Measurements from ENCODE around the gene CDH4. TPM values are rescaled to one million over a fixed set of nuclear protein-coding genes. Genes with fewer than 3 reads are reported as not detected.
A peak's percentile ranks its signal among the peaks of the same experiment; 100 is the strongest.

Gene CDH4
- total RNA-seq, 3 donors from 2014 or later (not counting 1 experiment from before 2014, with no cell fraction given): 0.18 TPM; not detected in 2

DNA sequence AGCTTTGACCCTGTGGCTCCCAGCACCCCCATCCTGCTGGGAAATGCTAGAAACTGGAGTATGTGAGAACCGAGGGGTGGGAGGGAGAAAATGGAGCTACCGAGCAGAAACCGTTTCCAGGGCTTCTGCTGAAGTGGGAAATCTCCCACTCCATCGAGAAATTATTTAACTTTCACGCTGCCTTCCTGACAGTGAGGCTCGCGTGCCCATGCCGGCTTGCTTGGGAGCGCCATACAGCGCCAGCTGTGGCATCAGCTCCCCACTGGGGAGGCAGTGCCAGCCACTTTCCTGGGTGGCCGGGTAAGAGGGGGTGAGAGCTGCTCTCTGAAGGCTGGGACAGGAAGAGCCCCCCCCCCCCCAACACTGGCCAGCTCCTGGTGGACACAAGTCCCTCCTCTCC lies 544.7 kb downstream of the CDH4 start:
- H3K27me3 Mint-ChIP-seq (ENCODE audit: low read depth in 2 of 2): peaks cover 0 to 3% of the 10 kb centered on the region in 2 donors
- H3K9me3 Mint-ChIP-seq: peaks cover 0 to 3% of the 10 kb centered on the region in 2 donors
- Histone ChIP-seq H3K27ac (ENCODE audit: low read length) (no peak overlapping the region), H3K36me3 (ENCODE audit: control insufficient read depth, insufficient read depth, low read length) (no peaks in the 10 kb centered on the region), H3K4me3 (ENCODE audit: low read length) (no peak overlapping the region), H3K4me1 (ENCODE audit: control insufficient read depth, insufficient read depth, low read length) (no peaks in the 10 kb centered on the region), H3K9me3 (ENCODE audit: control insufficient read depth, insufficient read depth, low read length) (no peaks in the 10 kb centered on the region), H3K27me3 (ENCODE audit: control insufficient read depth, insufficient read depth, low read length) (no peaks in the 10 kb centered on the region)
- 71% methylated on average over 10 of the region's 11 CpGs for WGBS (ENCODE audit: insufficient coverage)
- ATAC-seq: no peak
- TF ChIP-seq, protein P1, sequence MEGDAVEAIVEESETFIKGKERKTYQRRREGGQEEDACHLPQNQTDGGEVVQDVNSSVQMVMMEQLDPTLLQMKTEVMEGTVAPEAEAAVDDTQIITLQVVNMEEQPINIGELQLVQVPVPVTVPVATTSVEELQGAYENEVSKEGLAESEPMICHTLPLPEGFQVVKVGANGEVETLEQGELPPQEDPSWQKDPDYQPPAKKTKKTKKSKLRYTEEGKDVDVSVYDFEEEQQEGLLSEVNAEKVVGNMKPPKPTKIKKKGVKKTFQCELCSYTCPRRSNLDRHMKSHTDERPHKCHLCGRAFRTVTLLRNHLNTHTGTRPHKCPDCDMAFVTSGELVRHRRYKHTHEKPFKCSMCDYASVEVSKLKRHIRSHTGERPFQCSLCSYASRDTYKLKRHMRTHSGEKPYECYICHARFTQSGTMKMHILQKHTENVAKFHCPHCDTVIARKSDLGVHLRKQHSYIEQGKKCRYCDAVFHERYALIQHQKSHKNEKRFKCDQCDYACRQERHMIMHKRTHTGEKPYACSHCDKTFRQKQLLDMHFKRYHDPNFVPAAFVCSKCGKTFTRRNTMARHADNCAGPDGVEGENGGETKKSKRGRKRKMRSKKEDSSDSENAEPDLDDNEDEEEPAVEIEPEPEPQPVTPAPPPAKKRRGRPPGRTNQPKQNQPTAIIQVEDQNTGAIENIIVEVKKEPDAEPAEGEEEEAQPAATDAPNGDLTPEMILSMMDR (IDR thresholded peaks at IDR 0.05): no peak
- H3K4me1 Mint-ChIP-seq: no peaks in the 10 kb centered on the region
- DNase-seq: no peak
- no peaks in the 10 kb centered on the region for H3K36me3 Mint-ChIP-seq
- intact Hi-C loops (cut with micrococcal nuclease): no loop called here
- H3K4me3 Mint-ChIP-seq: no peak overlapping the region
- no peak overlapping the region for H3K27ac Mint-ChIP-seq

GRCh38 chr20:61797200-61797599 lies 545.1 kb downstream of the CDH4 start:
- no peak for ATAC-seq
- peaks cover 0 to 3% of the 10 kb centered on the region in 2 donors for H3K9me3 Mint-ChIP-seq

GRCh38 chr20:61797971-61798411 lies 545.9 kb downstream of the CDH4 start:
- Mint-ChIP-seq H3K4me1 (no peaks in the 10 kb centered on the region), H3K27ac (no peak overlapping the region), H3K9me3 (peaks cover 0 to 3% of the 10 kb centered on the region in 2 donors), H3K27me3 (ENCODE audit: low read depth in 2 of 2) (peaks cover 0 to 6% of the 10 kb centered on the region in 2 donors), H3K36me3 (no peaks in the 10 kb centered on the region), H3K4me3 (no peak overlapping the region)
- TF ChIP-seq, protein P1 (IDR thresholded peaks at IDR 0.05): no peak
- no peak overlapping the region for H3K27ac ChIP-seq (ENCODE audit: low read length)
- no peaks in the 10 kb centered on the region for H3K9me3 ChIP-seq (ENCODE audit: control insufficient read depth, insufficient read depth, low read length)
- H3K4me1 ChIP-seq (ENCODE audit: control insufficient read depth, insufficient read depth, low read length): no peaks in the 10 kb centered on the region
- H3K27me3 ChIP-seq (ENCODE audit: control insufficient read depth, insufficient read depth, low read length): no peaks in the 10 kb centered on the region
- DNase-seq (no peak), ATAC-seq (peak in 1 of 3 donors; percentile 24)
- H3K36me3 ChIP-seq (ENCODE audit: control insufficient read depth, insufficient read depth, low read length): no peaks in the 10 kb centered on the region
- intact Hi-C loops (cut with micrococcal nuclease): no loop called here
- H3K4me3 ChIP-seq (ENCODE audit: low read length): no peak overlapping the region
- WGBS (ENCODE audit: insufficient coverage): 87% methylated on average over 25 of the region's 25 CpGs

More at GRCh38 chr20:61797200-61797599, 545.1 kb downstream of the CDH4 start:
- DNase-seq: no peak
- peaks cover 0 to 6% of the 10 kb centered on the region in 2 donors for H3K27me3 Mint-ChIP-seq (ENCODE audit: low read depth in 2 of 2)
- no peaks in the 10 kb centered on the region for H3K36me3 Mint-ChIP-seq
- Histone ChIP-seq H3K27me3 (ENCODE audit: control insufficient read depth, insufficient read depth, low read length) (no peaks in the 10 kb centered on the region), H3K9me3 (ENCODE audit: control insufficient read depth, insufficient read depth, low read length) (no peaks in the 10 kb centered on the region), H3K4me1 (ENCODE audit: control insufficient read depth, insufficient read depth, low read length) (no peaks in the 10 kb centered on the region), H3K27ac (ENCODE audit: low read length) (no peak overlapping the region), H3K36me3 (ENCODE audit: control insufficient read depth, insufficient read depth, low read length) (no peaks in the 10 kb centered on the region), H3K4me3 (ENCODE audit: low read length) (no peak overlapping the region)
- no peak overlapping the region for H3K27ac Mint-ChIP-seq
- intact Hi-C loops (cut with micrococcal nuclease): no loop called here
- H3K4me1 Mint-ChIP-seq: no peaks in the 10 kb centered on the region
- TF ChIP-seq, protein P1 (IDR thresholded peaks at IDR 0.05): no peak
- H3K4me3 Mint-ChIP-seq: no peak overlapping the region
- WGBS (ENCODE audit: insufficient coverage): 63% methylated on average over 7 of the region's 7 CpGs

DNA sequence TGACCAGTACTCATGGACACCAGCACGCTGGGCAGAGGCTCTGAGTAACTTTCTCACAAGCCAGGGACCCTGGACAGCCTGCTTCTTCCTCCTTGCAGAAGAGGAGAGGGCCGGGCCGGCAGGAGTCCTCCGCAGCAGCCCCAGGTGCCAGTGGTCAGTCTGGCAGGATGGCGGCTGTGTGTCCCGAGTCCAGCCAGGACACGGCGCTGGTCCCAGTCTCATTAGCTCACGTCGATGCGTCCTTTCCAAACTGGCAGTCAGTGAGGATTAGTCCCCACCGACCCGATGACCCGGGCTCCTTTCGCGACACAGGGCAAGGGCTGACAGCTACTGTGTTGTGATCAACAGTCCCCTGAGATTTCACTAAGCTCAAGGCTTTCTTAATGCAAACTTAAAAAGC lies 546.6 kb downstream of the CDH4 start:
- TF ChIP-seq, protein P1 (IDR thresholded peaks at IDR 0.05): no peak
- no peaks in the 10 kb centered on the region for H3K4me1 Mint-ChIP-seq
- Histone ChIP-seq H3K27ac (ENCODE audit: low read length) (no peak overlapping the region), H3K36me3 (ENCODE audit: control insufficient read depth, insufficient read depth, low read length) (no peaks in the 10 kb centered on the region), H3K4me1 (ENCODE audit: control insufficient read depth, insufficient read depth, low read length) (no peaks in the 10 kb centered on the region), H3K4me3 (ENCODE audit: low read length) (no peak overlapping the region), H3K27me3 (ENCODE audit: control insufficient read depth, insufficient read depth, low read length) (no peaks in the 10 kb centered on the region), H3K9me3 (ENCODE audit: control insufficient read depth, insufficient read depth, low read length) (no peaks in the 10 kb centered on the region)
- intact Hi-C loops (cut with micrococcal nuclease): no loop called here
- peaks cover 0 to 6% of the 10 kb centered on the region in 2 donors for H3K27me3 Mint-ChIP-seq (ENCODE audit: low read depth in 2 of 2)
- H3K27ac Mint-ChIP-seq: no peak overlapping the region
- H3K4me3 Mint-ChIP-seq: no peak overlapping the region
- WGBS (ENCODE audit: insufficient coverage): 92% methylated on average over 16 of the region's 16 CpGs
- ATAC-seq (no peak), DNase-seq (no peak)
- no peaks in the 10 kb centered on the region for H3K36me3 Mint-ChIP-seq
- H3K9me3 Mint-ChIP-seq: peaks cover 0 to 3% of the 10 kb centered on the region in 2 donors
